Suprapubic skin (tissue), 4 donors: ENCODE data around the gene TBL1X. TPM values are rescaled to one million over a fixed set of nuclear protein-coding genes. Genes with fewer than 3 reads are reported as not detected.

Experiments used
- DNase-seq, 2 donors: peaks; one replicate each; pipeline ENCODE4 v3.0.0-alpha.2; 2019; ENCODE audit warnings: low spot score in 2 of 2
- H3K27ac ChIP-seq: fragments of 200-600 bp; sonication (generic); one replicate; pipeline ENCODE4 v1.5.1; 2019
- H3K27me3 ChIP-seq: fragments of 200-600 bp; sonication (generic); one replicate; pipeline ENCODE4 v1.5.1; 2019
- H3K36me3 ChIP-seq: fragments of 200-600 bp; sonication (generic); one replicate; pipeline ENCODE4 v1.5.1; 2019
- H3K4me1 ChIP-seq: fragments of 200-600 bp; sonication (generic); one replicate; pipeline ENCODE4 v1.5.1; 2019
- H3K4me3 ChIP-seq: fragments of 200-600 bp; sonication (generic); one replicate; pipeline ENCODE4 v1.5.1; 2019; ENCODE audit warnings: mild to moderate bottlenecking
- H3K9me3 ChIP-seq: fragments of 200-600 bp; sonication (generic); one replicate; pipeline ENCODE4 v1.5.1; 2019
- EP300 ChIP-seq: sonication (generic); formaldehyde crosslinking; IDR thresholded peaks from one replicate; pipeline ENCODE4 v1.6.1; 2017; ENCODE audit warnings: antibody characterized with exemption
- POLR2A ChIP-seq, 2 donors: fragments of 450-650 bp; IDR thresholded peaks; one replicate each; pipeline ENCODE4 v1.6.1; 2017; ENCODE audit warnings: antibody characterized with exemption in 2 of 2, mild to moderate bottlenecking in 2 of 2, moderate library complexity in 2 of 2
- POLR2AphosphoS5 ChIP-seq, 3 donors: sonication (generic); formaldehyde crosslinking; IDR thresholded peaks; one replicate each; pipeline ENCODE4 v1.6.1; 2017; ENCODE audit warnings: antibody characterized with exemption in 3 of 3
- WGBS: methylation state at CpG from one replicate; pipeline ENCODE4 v1.1.5; 2018; 5-methylcytosine and 5-hydroxymethylcytosine counted together
- total RNA-seq, 4 donors: library from RNA; depleted of rRNA; stranded (reverse); fragments of >200 nt; gene quantifications; one replicate each; pipeline ENCODE4 v1.1.0, GENCODE V29; 2016
- TF ChIP-seq, protein P1 (sequence below), 2 donors: fragments of 200-600 bp in 1 of 2; fragments of 450-650 bp in 1 of 2; sonication (generic) in 1 of 2; IDR thresholded peaks; one replicate each; pipeline ENCODE4 v1.5.1; 2016 to 2019; ENCODE audit warnings: antibody characterized with exemption in 2 of 2, mild to moderate bottlenecking in 1 of 2, moderate library complexity in 1 of 2

Gene TBL1X
- total RNA-seq, 4 donors from 2014 or later: 13.2 to 31.0 (median 17.1) TPM

DNA sequence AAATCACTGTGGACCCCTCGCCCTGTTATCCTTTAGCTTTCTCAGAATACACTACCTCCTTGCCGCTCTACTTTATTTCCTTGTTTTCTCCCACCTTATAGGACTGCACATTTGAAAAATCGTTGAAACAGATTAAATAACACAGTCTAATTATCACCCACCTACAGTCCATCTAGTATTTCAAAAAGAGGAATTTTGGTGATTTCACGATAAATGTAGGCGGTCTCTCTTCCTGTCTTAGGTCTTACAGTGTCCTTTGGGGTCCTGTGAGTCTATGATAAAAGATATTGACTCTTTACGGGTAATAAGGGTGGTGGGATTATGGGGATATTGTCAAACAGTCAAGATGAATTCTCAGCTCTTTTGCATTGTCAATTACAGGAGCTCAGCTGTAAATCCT is 2.4 kb upstream of the TBL1X start:
- no peak for TF ChIP-seq POLR2AphosphoS5 (IDR thresholded peaks at IDR 0.05)
- DNase-seq: no peak
- H3K36me3 ChIP-seq: no peaks in the 10 kb centered on the region
- no peak overlapping the region for H3K4me3 ChIP-seq
- H3K9me3 ChIP-seq: no peaks in the 10 kb centered on the region
- H3K27ac ChIP-seq: no peak overlapping the region
- WGBS: 44% methylated on average over 6 of the region's 6 CpGs
- peaks cover 35% of the 10 kb centered on the region for H3K4me1 ChIP-seq
- no peaks in the 10 kb centered on the region for H3K27me3 ChIP-seq

- 1% methylated on average over 16 of the region's 87 CpGs for WGBS
- peaks cover 40% of the 10 kb centered on the region for H3K4me1 ChIP-seq
- TF ChIP-seq POLR2AphosphoS5 (IDR thresholded peaks at IDR 0.05) (no peak), EP300 (no peak), POLR2A (IDR thresholded peaks at IDR 0.05) (no peak)
- TF ChIP-seq, protein P1, sequence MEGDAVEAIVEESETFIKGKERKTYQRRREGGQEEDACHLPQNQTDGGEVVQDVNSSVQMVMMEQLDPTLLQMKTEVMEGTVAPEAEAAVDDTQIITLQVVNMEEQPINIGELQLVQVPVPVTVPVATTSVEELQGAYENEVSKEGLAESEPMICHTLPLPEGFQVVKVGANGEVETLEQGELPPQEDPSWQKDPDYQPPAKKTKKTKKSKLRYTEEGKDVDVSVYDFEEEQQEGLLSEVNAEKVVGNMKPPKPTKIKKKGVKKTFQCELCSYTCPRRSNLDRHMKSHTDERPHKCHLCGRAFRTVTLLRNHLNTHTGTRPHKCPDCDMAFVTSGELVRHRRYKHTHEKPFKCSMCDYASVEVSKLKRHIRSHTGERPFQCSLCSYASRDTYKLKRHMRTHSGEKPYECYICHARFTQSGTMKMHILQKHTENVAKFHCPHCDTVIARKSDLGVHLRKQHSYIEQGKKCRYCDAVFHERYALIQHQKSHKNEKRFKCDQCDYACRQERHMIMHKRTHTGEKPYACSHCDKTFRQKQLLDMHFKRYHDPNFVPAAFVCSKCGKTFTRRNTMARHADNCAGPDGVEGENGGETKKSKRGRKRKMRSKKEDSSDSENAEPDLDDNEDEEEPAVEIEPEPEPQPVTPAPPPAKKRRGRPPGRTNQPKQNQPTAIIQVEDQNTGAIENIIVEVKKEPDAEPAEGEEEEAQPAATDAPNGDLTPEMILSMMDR (IDR thresholded peaks at IDR 0.05): no peak
- peak overlapping the region; percentile 84 for H3K27ac ChIP-seq
- H3K36me3 ChIP-seq: no peaks in the 10 kb centered on the region
- H3K4me3 ChIP-seq: peak overlapping the region; percentile 67
- no peaks in the 10 kb centered on the region for H3K27me3 ChIP-seq
- DNase-seq: no peak
- H3K9me3 ChIP-seq: no peaks in the 10 kb centered on the region
Observed at GRCh38 chrX:9465380-9466123, 694 bp downstream of the TBL1X start.

DNA sequence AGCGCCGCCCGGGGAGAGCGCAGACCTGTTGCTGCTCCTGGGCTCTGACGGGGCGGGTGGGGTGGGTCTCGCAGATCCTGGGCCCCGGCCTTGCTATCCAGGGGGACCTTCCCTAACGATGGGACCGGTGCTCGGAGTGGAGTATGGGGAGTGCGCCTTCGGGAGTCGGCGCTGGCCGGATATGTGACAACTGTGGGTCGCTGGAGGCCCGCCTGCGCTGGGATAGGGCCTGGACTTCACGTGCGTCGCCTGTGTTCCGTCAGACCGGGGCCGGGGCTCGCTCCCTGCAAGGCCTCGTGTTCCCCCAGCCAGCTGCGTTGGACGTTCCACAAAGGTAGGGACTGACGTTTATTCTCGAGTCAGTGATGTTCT is 1.3 kb downstream of the TBL1X start:
- Histone ChIP-seq H3K9me3 (no peaks in the 10 kb centered on the region), H3K27ac (peak overlapping the region; percentile 84), H3K4me1 (peaks cover 40% of the 10 kb centered on the region), H3K36me3 (no peaks in the 10 kb centered on the region), H3K27me3 (no peaks in the 10 kb centered on the region), H3K4me3 (peak overlapping the region; percentile 67)
- peak; percentile 78 to 82 for DNase-seq
- WGBS: 16% methylated on average over 8 of the region's 31 CpGs
- TF ChIP-seq, protein P1 (IDR thresholded peaks at IDR 0.05): no peak
- no peak for TF ChIP-seq POLR2AphosphoS5 (IDR thresholded peaks at IDR 0.05)

- 49% methylated on average over 6 of the region's 6 CpGs for WGBS
- H3K4me1 ChIP-seq: peaks cover 40% of the 10 kb centered on the region
- peak overlapping the region; percentile 67 for H3K4me3 ChIP-seq
- no peaks in the 10 kb centered on the region for H3K27me3 ChIP-seq
- DNase-seq: no peak
- no peaks in the 10 kb centered on the region for H3K9me3 ChIP-seq
- H3K27ac ChIP-seq: no peak overlapping the region
- TF ChIP-seq POLR2A (IDR thresholded peaks at IDR 0.05) (no peak), EP300 (no peak), POLR2AphosphoS5 (IDR thresholded peaks at IDR 0.05) (no peak)
- TF ChIP-seq, protein P1 (IDR thresholded peaks at IDR 0.05): no peak
- H3K36me3 ChIP-seq: no peaks in the 10 kb centered on the region
Observed at GRCh38 chrX:9466736-9467135, 1.9 kb downstream of the TBL1X start.

GRCh38 chrX:9467146-9467545 is 2.3 kb downstream of the TBL1X start:
- Histone ChIP-seq H3K27ac (no peak overlapping the region), H3K27me3 (no peaks in the 10 kb centered on the region), H3K9me3 (no peaks in the 10 kb centered on the region), H3K4me3 (no peak overlapping the region), H3K4me1 (peaks cover 40% of the 10 kb centered on the region), H3K36me3 (no peaks in the 10 kb centered on the region)
- DNase-seq: no peak
- TF ChIP-seq POLR2AphosphoS5 (IDR thresholded peaks at IDR 0.05) (no peak), EP300 (no peak), POLR2A (IDR thresholded peaks at IDR 0.05) (no peak)
- TF ChIP-seq, protein P1 (IDR thresholded peaks at IDR 0.05): no peak
- WGBS: 54% methylated on average over 11 of the region's 11 CpGs

DNA sequence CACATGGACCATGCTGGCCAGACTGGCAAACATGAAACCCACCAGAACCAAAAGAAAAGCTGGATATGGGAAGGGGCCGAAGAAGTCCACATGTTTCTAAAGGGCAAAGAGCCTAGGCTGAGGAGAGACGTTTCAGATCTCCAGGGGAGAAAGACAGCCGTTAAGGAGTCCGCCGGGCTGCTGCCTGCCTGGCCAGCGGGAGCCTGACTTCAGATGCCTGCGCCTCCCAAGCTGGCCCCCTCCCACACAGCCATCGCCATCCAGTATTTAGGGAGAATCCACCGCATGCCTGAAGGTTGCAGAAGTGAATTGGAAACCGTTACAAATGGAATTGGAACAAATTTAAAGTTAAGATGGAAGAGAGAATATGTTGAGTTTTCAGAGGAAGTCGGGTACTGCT is 2.9 kb downstream of the TBL1X start:
- TF ChIP-seq POLR2A (IDR thresholded peaks at IDR 0.05) (no peak), EP300 (no peak), POLR2AphosphoS5 (IDR thresholded peaks at IDR 0.05) (no peak)
- TF ChIP-seq, protein P1 (IDR thresholded peaks at IDR 0.05): no peak
- peaks cover 34% of the 10 kb centered on the region for H3K4me1 ChIP-seq
- no peaks in the 10 kb centered on the region for H3K36me3 ChIP-seq
- H3K27me3 ChIP-seq: no peaks in the 10 kb centered on the region
- H3K27ac ChIP-seq: no peak overlapping the region
- no peak overlapping the region for H3K4me3 ChIP-seq
- no peak for DNase-seq
- H3K9me3 ChIP-seq: no peaks in the 10 kb centered on the region
- 54% methylated on average over 11 of the region's 11 CpGs for WGBS
